A673 (cell line): ENCODE results near the gene GALNT7.

Source experiments
- CTCF ChIP-seq: fragments of 300-800, 200-600 bp; sonication (generic); conservative IDR thresholded peaks from 2 replicates; pipeline ENCODE4 v1.5.1; 2017; ENCODE audit warnings: low read depth, mild to moderate bottlenecking, antibody characterized with exemption, low read length, moderate library complexity, mixed read lengths
- EZH2 ChIP-seq: fragments of 200-600 bp; sonication (generic); IDR thresholded peaks from 2 replicates; pipeline ENCODE4 v1.6.1; 2017; ENCODE audit warnings: borderline replicate concordance, low read depth, mild to moderate bottlenecking, mixed read lengths, antibody characterized with exemption, low read length; ENCODE audit not compliant: poor library complexity, severe bottlenecking

GRCh38 chr4:173274744-173275143, 106.1 kb downstream of the GALNT7 start:
- TF ChIP-seq CTCF: no peak
- no peak for TF ChIP-seq EZH2
